GM13977 (cell line): Measurements from ENCODE around the gene FLVCR2.

Source experiments
- DNase-seq: peaks from one replicate; pipeline ENCODE4 v3.0.0; 2012; ENCODE audit warnings: low spot score
- in situ Hi-C: fragments of 300-500 bp; cut with MboI; formaldehyde crosslinking; loops from one replicate; pipeline ENCODE4 v1.12.0; 2022; ENCODE audit warnings: low sequenced_read_pairs, low pct_unique_long_range_greater_than_20kb, mixed read lengths, inconsistent platforms; ENCODE audit not compliant: unreplicated experiment
- TF ChIP-seq, protein P1 (sequence below): IDR thresholded peaks from 2 replicates; pipeline ENCODE4 v1.5.1; 2012; ENCODE audit warnings: mild to moderate bottlenecking, control low read depth; ENCODE audit not compliant: insufficient read depth; ENCODE audit errors: extremely low read depth, missing control alignments

The FLVCR2 gene

GRCh38 chr14:75661499-75661814 lies 83.0 kb downstream of the FLVCR2 start:
- in situ Hi-C loops = no loop called here
- TF ChIP-seq, protein P1, sequence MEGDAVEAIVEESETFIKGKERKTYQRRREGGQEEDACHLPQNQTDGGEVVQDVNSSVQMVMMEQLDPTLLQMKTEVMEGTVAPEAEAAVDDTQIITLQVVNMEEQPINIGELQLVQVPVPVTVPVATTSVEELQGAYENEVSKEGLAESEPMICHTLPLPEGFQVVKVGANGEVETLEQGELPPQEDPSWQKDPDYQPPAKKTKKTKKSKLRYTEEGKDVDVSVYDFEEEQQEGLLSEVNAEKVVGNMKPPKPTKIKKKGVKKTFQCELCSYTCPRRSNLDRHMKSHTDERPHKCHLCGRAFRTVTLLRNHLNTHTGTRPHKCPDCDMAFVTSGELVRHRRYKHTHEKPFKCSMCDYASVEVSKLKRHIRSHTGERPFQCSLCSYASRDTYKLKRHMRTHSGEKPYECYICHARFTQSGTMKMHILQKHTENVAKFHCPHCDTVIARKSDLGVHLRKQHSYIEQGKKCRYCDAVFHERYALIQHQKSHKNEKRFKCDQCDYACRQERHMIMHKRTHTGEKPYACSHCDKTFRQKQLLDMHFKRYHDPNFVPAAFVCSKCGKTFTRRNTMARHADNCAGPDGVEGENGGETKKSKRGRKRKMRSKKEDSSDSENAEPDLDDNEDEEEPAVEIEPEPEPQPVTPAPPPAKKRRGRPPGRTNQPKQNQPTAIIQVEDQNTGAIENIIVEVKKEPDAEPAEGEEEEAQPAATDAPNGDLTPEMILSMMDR = no peak
- no peak for DNase-seq

- TF ChIP-seq, protein P1 = no peak
- in situ Hi-C loops = no loop called here
- DNase-seq = no peak
Measured at GRCh38 chr14:75662966-75663365, 84.5 kb downstream of the FLVCR2 start.

DNA sequence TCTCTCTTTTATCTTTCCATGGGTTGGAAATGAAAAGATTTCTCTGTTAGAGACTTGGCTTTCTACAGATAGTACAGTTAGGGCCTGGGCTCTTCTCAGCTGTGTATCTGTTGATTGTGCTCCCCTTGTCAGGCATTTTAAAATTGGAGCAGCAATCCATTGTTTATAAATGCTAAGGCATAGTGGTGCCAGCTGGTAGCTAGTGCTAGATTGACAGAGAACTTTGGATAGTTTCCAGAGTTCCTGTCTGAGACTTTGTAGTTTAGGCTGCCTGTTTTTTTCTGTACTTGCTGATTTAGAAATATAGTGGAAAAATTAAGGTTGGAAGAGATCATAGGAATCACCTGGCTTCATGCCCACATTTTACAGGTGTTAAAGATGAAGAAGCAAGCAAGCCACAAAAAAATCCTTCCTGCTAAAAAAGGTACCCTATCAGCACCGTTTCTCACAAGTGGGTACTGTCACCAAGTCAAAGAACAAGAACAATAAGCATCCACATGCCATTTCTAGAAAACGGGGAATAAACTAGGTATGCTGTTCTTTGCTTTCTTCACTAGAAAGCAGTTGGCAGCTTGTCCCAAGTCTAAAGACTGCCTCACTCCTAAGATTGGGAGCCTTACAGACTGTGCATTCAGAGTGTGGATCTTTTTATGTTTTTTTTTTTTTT lies 88.8 kb downstream of the FLVCR2 start:
- TF ChIP-seq, protein P1 = no peak
- no peak for DNase-seq
- in situ Hi-C loops = no loop called here

GRCh38 chr14:75672605-75673192 lies 94.3 kb downstream of the FLVCR2 start:
- in situ Hi-C loops = no loop called here
- DNase-seq = no peak
- TF ChIP-seq, protein P1 = no peak

DNA sequence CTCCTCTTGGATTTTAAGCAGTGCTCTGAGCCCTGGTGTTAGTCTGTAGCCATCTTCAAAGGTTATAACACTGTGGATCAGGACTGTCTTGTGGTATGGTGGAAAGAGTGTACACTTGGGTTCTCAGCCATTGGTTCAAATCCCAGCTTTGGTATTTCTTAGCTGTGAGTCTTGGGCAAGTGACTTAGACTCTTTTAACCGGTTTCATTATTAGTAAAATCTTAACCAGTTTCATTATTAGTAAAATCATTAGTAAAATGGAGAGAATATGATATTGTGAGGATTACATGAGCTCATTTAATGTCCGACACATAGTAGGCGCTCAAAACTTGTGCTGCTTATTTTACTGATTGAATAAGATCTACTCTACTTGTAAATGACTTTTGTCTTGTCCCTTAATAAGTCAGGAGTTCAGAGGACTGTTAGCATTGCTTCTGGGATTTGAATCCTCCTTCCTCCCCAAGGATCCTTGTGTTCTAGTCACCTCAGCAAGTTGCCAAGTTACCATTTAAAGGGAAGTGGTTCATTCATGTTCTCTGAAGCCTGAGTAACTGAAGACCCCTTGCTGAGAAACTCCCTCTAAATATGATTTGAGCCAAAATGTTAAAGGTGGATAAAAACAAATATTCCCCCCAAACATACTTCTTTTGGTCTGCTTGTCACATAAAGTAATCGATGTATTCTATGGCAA lies 95.1 kb downstream of the FLVCR2 start:
- DNase-seq = peak; percentile 14
- in situ Hi-C loops = no loop called here
- TF ChIP-seq, protein P1 = no peak

- DNase-seq = no peak
- TF ChIP-seq, protein P1 = no peak
- in situ Hi-C loops = no loop called here
Measured at GRCh38 chr14:75675265-75675960, 97.0 kb downstream of the FLVCR2 start.
